C4-2B (cell line): ENCODE data around the gene CADPS2.

ENCODE experiments used
- ZFX ChIP-seq: fragments of 450-650 bp; IDR thresholded peaks from 2 replicates; pipeline ENCODE4 v1.6.1; 2017
- TF ChIP-seq, protein P1 (sequence below): fragments of 450-650 bp; conservative IDR thresholded peaks from 2 replicates; pipeline ENCODE4 v1.5.1; 2017; ENCODE audit warnings: mild to moderate bottlenecking

DNA sequence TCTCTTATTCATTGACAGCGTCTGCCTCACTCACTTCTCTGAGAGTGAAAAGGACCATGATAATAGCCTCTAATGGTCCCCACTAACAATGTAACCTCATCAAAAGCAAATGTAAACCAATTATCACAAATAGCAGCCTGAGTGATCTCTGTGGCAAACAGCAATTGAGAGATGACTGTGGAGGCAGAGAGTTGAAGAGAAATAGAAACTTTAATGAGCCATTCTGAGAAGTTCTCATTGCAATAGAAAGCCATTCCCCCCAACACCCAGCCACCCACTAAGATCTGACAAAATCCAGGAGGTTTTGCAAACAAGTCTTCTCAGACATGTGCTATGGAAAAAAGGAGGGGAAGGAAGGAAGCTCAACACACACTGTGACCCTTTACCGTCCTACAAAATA, 139.3 kb downstream of the CADPS2 start:
- TF ChIP-seq, protein P1, sequence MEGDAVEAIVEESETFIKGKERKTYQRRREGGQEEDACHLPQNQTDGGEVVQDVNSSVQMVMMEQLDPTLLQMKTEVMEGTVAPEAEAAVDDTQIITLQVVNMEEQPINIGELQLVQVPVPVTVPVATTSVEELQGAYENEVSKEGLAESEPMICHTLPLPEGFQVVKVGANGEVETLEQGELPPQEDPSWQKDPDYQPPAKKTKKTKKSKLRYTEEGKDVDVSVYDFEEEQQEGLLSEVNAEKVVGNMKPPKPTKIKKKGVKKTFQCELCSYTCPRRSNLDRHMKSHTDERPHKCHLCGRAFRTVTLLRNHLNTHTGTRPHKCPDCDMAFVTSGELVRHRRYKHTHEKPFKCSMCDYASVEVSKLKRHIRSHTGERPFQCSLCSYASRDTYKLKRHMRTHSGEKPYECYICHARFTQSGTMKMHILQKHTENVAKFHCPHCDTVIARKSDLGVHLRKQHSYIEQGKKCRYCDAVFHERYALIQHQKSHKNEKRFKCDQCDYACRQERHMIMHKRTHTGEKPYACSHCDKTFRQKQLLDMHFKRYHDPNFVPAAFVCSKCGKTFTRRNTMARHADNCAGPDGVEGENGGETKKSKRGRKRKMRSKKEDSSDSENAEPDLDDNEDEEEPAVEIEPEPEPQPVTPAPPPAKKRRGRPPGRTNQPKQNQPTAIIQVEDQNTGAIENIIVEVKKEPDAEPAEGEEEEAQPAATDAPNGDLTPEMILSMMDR: no peak
- TF ChIP-seq ZFX: no peak
